MG63 (cell line): ENCODE data around the gene SYNDIG1L. TPM values are rescaled to one million over a fixed set of nuclear protein-coding genes. Genes with fewer than 3 reads are reported as not detected.

Experiments used
- DNase-seq: peaks from one replicate; pipeline ENCODE4 v3.0.0-alpha.2; 2020
- H3K27me3 ChIP-seq: fragments of 250-450 bp; sonication (Bioruptor Pico); 2 replicates; pipeline ENCODE4 v1.5.1; 2020; ENCODE audit warnings: mild to moderate bottlenecking, moderate library complexity
- H3K36me3 ChIP-seq: fragments of 250-450 bp; sonication (Bioruptor Pico); 2 replicates; pipeline ENCODE4 v1.5.1; 2020; ENCODE audit warnings: mild to moderate bottlenecking, moderate library complexity
- H3K4me3 ChIP-seq: fragments of 250-450 bp; sonication (Bioruptor Pico); 2 replicates; pipeline ENCODE4 v1.5.1; 2020; ENCODE audit warnings: mild to moderate bottlenecking, moderate library complexity
- H3K9me3 ChIP-seq: fragments of 250-450 bp; sonication (Bioruptor Pico); 2 replicates; pipeline ENCODE4 v1.5.1; 2020; ENCODE audit warnings: mild to moderate bottlenecking, moderate library complexity
- total RNA-seq: library from RNA; depleted of rRNA; stranded (reverse); fragments of >200 nt; shearing (Covaris generic); gene quantifications from 2 replicates; pipeline ENCODE4 v1.2.3, GENCODE V29; 2014; ENCODE audit warnings: low replicate concordance

The SYNDIG1L gene
- total RNA-seq, 1 experiment from 2014 or later, result not detected

GRCh38 chr14:74441113-74441512 lies 15.1 kb upstream of the SYNDIG1L start:
- H3K27me3 ChIP-seq, result no peaks in the 10 kb centered on the region
- no peak for DNase-seq

GRCh38 chr14:74438351-74438915 lies 12.4 kb upstream of the SYNDIG1L start:
- Histone ChIP-seq H3K27me3 (no peaks in the 10 kb centered on the region), H3K4me3 (no peak overlapping the region), H3K36me3 (no peaks in the 10 kb centered on the region), H3K9me3 (no peaks in the 10 kb centered on the region)
- DNase-seq, result no peak

More at GRCh38 chr14:74441113-74441512, 15.1 kb upstream of the SYNDIG1L start:
- no peaks in the 10 kb centered on the region for H3K36me3 ChIP-seq
- H3K4me3 ChIP-seq, result no peak overlapping the region
- H3K9me3 ChIP-seq, result no peaks in the 10 kb centered on the region

- Histone ChIP-seq H3K4me3 (no peak overlapping the region), H3K9me3 (no peaks in the 10 kb centered on the region), H3K36me3 (no peaks in the 10 kb centered on the region), H3K27me3 (no peaks in the 10 kb centered on the region)
- DNase-seq, result no peak
Measured at GRCh38 chr14:74437496-74438053, 11.6 kb upstream of the SYNDIG1L start.

- no peak overlapping the region for H3K4me3 ChIP-seq
- H3K27me3 ChIP-seq, result no peaks in the 10 kb centered on the region
- H3K36me3 ChIP-seq, result no peaks in the 10 kb centered on the region
- H3K9me3 ChIP-seq, result no peaks in the 10 kb centered on the region
- no peak for DNase-seq
Measured at GRCh38 chr14:74434294-74434693, 8.3 kb upstream of the SYNDIG1L start.

- no peak for DNase-seq
- H3K36me3 ChIP-seq, result no peaks in the 10 kb centered on the region
- H3K4me3 ChIP-seq, result no peak overlapping the region
- no peaks in the 10 kb centered on the region for H3K9me3 ChIP-seq
- H3K27me3 ChIP-seq, result peaks cover 3% of the 10 kb centered on the region; the same call in 1 of the 2 replicates
Measured at GRCh38 chr14:74429991-74430390, 4.0 kb upstream of the SYNDIG1L start.

GRCh38 chr14:74429221-74429691 lies 3.2 kb upstream of the SYNDIG1L start:
- Histone ChIP-seq H3K36me3 (no peaks in the 10 kb centered on the region), H3K9me3 (no peaks in the 10 kb centered on the region), H3K4me3 (no peak overlapping the region), H3K27me3 (peaks cover 3% of the 10 kb centered on the region; the same call in 1 of the 2 replicates)
- no peak for DNase-seq

GRCh38 chr14:74427651-74428050 lies 1.6 kb upstream of the SYNDIG1L start:
- DNase-seq, result no peak
- H3K9me3 ChIP-seq, result no peaks in the 10 kb centered on the region
- peaks cover 3% of the 10 kb centered on the region; the same call in 1 of the 2 replicates for H3K27me3 ChIP-seq
- H3K4me3 ChIP-seq, result no peak overlapping the region
- no peaks in the 10 kb centered on the region for H3K36me3 ChIP-seq

GRCh38 chr14:74425525-74426201 lies 347 bp downstream of the SYNDIG1L start:
- DNase-seq, result peak; percentile 26
- H3K36me3 ChIP-seq, result no peaks in the 10 kb centered on the region
- H3K4me3 ChIP-seq, result no peak overlapping the region
- H3K27me3 ChIP-seq, result peaks cover 10% of the 10 kb centered on the region
- no peaks in the 10 kb centered on the region for H3K9me3 ChIP-seq

- Histone ChIP-seq H3K36me3 (no peaks in the 10 kb centered on the region), H3K27me3 (peaks cover 10% of the 10 kb centered on the region), H3K4me3 (no peak overlapping the region), H3K9me3 (no peaks in the 10 kb centered on the region)
- DNase-seq, result no peak
Measured at GRCh38 chr14:74424606-74425005, 1.4 kb downstream of the SYNDIG1L start.

- Histone ChIP-seq H3K4me3 (no peak overlapping the region), H3K9me3 (no peaks in the 10 kb centered on the region), H3K27me3 (peaks cover 19% of the 10 kb centered on the region), H3K36me3 (no peaks in the 10 kb centered on the region)
- no peak for DNase-seq
Measured at GRCh38 chr14:74423246-74423645, 2.8 kb downstream of the SYNDIG1L start.

GRCh38 chr14:74421981-74422380 lies 4.0 kb downstream of the SYNDIG1L start:
- Histone ChIP-seq H3K9me3 (no peaks in the 10 kb centered on the region), H3K27me3 (peaks cover 25% of the 10 kb centered on the region), H3K36me3 (no peaks in the 10 kb centered on the region), H3K4me3 (no peak overlapping the region)
- DNase-seq, result no peak

- DNase-seq, result no peak
- H3K4me3 ChIP-seq, result no peak overlapping the region
- H3K27me3 ChIP-seq, result peaks cover 22% of the 10 kb centered on the region
Measured at GRCh38 chr14:74419086-74419485, 6.9 kb downstream of the SYNDIG1L start.

GRCh38 chr14:74418031-74418430 lies 8.0 kb downstream of the SYNDIG1L start:
- H3K4me3 ChIP-seq, result no peak overlapping the region
- H3K27me3 ChIP-seq, result peaks cover 22% of the 10 kb centered on the region
- no peaks in the 10 kb centered on the region for H3K9me3 ChIP-seq
- DNase-seq, result no peak
- no peaks in the 10 kb centered on the region for H3K36me3 ChIP-seq

More at GRCh38 chr14:74419086-74419485, 6.9 kb downstream of the SYNDIG1L start:
- no peaks in the 10 kb centered on the region for H3K36me3 ChIP-seq
- H3K9me3 ChIP-seq, result no peaks in the 10 kb centered on the region

- no peak for DNase-seq
- Histone ChIP-seq H3K36me3 (no peaks in the 10 kb centered on the region), H3K9me3 (no peaks in the 10 kb centered on the region), H3K27me3 (peaks cover 22% of the 10 kb centered on the region), H3K4me3 (no peak overlapping the region)
Measured at GRCh38 chr14:74417611-74418010, 8.4 kb downstream of the SYNDIG1L start.

GRCh38 chr14:74417201-74417600 lies 8.8 kb downstream of the SYNDIG1L start:
- Histone ChIP-seq H3K4me3 (no peak overlapping the region), H3K36me3 (no peaks in the 10 kb centered on the region), H3K27me3 (peaks cover 22% of the 10 kb centered on the region), H3K9me3 (no peaks in the 10 kb centered on the region)
- no peak for DNase-seq

- Histone ChIP-seq H3K4me3 (no peak overlapping the region), H3K9me3 (no peaks in the 10 kb centered on the region), H3K27me3 (peaks cover 14% of the 10 kb centered on the region), H3K36me3 (no peaks in the 10 kb centered on the region)
- DNase-seq, result no peak
Measured at GRCh38 chr14:74415115-74415437, 10.9 kb downstream of the SYNDIG1L start.

- no peak for DNase-seq
- no peaks in the 10 kb centered on the region for H3K9me3 ChIP-seq
- H3K4me3 ChIP-seq, result no peak overlapping the region
- peaks cover 14% of the 10 kb centered on the region for H3K27me3 ChIP-seq
- no peaks in the 10 kb centered on the region for H3K36me3 ChIP-seq
Measured at GRCh38 chr14:74414403-74415114, 11.5 kb downstream of the SYNDIG1L start.
